DMS114 treated with DMSO at 0.1 percent for 48 hours (cell line): ENCODE results near the gene BRSK2.

ENCODE experiments used
- DNase-seq: peaks from one replicate; lab custom pipeline; 2025; ENCODE audit not compliant: unreplicated experiment; lab: John Stamatoyannopoulos, UW

The BRSK2 gene

DNA sequence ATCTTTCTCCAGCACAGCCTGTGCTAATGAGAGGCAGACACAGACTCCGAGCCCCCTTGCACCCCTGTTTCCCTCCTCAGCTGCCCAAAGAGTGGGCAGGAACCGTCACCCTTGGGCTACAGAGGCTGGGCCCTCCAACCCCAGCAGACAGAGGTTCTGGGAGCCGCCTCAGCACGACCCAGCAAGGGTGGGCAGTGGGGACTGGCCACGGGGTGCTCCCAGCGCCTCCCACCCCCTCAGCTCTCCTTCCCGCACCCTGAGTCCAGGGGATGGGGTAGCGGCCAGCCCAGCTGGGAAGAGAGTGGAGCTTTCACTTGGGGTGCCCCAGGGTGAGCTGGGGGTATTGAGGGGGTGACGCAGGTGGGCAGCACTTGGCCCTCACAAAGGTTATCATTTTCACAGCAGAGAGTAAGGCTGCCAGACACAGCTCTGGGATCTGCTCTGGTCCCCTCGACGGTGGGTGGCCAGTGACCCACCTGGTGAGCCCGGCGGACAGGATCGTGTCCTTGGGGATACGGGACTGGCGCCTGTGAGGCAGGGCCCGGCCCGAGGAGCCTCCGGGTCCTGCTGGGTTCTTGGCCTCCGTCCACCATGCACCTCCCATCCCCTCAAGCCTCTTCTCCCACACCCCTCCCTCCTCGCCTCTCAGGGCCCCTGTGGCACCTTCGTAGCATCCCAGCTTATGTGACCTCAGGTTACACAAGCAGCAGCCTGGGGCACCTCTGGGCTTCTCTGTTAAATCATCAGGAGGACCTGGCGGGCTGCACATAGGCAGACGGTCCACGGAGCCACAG, 14.4 kb upstream of the BRSK2 start:
- no peak for DNase-seq

DNA sequence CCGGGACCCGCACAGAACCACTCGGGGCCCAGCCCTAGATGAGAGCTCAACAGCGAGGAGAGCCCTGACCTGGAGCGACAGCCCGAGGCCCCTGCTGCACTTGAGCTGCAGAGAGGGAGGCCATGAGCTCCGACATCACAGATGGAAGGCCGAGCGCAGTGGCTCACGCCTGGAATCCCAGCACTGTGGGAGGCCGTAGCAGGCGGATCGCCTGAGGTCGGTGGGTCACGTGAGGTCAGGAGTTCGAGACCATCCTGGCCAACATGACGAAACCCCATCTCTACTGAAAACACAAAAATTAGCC, 13.8 kb upstream of the BRSK2 start:
- DNase-seq, result no peak

GRCh38 chr11:1377231-1377780, 12.4 kb upstream of the BRSK2 start:
- DNase-seq, result no peak

DNA sequence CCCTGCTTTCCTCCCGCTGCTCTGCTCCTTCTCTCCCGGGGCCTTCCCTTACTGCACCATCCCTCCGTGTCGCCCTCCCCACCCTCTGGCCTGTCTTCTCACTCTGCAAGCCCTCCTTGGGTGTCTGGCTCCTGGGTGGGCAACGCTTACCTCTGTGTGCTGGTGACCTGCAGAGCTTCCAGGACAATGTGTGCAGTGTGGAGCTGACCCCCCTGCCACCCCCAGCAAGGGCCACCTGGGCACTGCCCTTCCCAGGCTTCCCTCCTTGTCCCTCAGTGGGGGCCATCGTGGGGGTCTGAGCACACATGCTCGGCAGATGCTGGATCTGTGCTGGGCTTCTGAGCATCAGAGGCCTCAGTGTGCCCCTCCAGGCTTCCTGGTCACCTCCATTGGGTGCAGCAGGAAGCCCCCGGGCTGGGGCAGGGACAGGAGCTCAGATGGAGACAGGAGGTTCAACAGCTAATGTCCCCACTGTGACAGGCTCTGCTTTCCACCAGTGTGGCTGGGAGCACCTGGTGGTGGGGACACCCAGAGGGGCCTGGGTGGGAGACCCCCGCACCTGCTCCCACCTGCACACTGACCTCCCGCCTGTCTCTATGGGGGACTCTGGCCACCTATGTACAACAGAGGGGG, 7.8 kb upstream of the BRSK2 start:
- DNase-seq, result no peak

GRCh38 chr11:1382429-1382828, 7.3 kb upstream of the BRSK2 start:
- no peak for DNase-seq

GRCh38 chr11:1382831-1383607, 6.7 kb upstream of the BRSK2 start:
- DNase-seq, result peak; percentile 3

GRCh38 chr11:1384199-1384970, 5.3 kb upstream of the BRSK2 start:
- no peak for DNase-seq

GRCh38 chr11:1387521-1387920, 2.2 kb upstream of the BRSK2 start:
- no peak for DNase-seq

- no peak for DNase-seq
Observed at GRCh38 chr11:1387961-1388762, 1.6 kb upstream of the BRSK2 start.

GRCh38 chr11:1388763-1389102, 1.0 kb upstream of the BRSK2 start:
- no peak for DNase-seq

DNA sequence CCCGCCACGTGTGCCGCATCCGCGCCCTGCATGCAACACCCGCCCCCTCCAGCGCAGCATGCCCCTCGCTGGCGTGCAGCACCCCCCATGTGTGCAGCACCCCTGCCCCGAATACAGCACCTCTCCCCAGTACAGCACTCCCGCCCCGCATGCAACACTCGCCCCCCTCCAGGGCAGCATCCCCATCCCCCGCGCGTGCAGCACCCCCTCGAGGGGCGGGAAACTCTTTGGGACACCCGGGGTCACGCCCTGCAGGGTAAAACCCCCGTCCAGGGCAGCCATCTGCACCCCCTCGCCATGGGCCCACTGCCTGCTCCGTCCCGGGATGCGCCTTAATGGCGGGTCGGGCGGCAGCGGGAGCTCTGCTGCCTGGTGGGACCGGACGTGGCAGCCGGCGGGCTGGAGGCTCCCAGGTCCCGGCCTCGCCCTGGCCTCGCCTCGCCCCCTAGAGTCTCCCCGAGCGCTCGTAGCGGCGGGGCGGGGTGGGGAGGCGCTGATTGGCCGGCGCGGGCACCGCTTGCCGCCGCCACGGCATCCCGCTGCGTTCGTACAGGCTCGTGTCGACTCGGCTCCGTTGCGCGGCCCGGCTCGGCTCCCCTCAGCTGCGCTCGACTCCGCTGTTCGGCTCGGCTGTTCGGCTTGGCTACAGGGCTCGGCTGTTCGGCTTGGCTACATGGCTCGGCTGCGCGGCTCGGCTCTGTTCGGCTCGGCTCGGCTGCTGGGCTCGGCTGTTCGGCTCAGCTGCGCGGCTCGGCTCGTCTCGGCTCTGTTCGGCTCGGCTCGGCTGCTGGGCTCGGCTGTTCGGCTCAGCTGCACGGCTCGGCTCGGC, 417 bp upstream of the BRSK2 start:
- peak; percentile 80 for DNase-seq

DNA sequence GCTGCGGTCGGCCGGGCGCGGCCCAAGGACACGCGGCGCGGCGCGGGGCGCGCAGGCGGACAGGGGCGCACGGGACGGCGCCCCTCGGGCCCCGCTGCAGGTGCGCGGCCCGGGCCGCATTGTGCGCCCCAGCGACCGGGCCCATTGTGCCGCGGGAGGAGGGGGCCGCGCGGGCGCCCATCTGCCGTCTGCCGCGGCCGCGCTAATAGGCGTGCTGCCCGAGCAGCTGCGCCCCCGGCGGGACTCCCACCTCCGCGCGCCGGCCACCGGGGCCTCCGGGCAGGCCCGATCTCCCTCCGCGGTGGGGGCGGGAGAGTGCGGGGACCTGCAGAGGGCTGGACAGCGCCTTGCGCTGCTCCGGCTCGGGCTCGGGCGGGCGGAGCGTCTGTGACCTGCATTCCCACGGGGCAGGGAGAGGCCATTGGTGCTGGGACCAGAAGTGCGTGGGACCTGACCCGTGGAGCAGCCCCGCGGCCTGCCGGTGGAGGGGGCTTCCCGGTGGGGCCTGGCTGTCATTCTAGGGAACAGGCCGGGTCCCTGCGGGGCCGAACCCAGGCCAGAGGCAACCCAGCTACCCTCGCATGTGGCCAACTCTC, 933 bp downstream of the BRSK2 start:
- DNase-seq, result no peak

- DNase-seq, result no peak
Observed at GRCh38 chr11:1391165-1392075, 1.7 kb downstream of the BRSK2 start.

DNA sequence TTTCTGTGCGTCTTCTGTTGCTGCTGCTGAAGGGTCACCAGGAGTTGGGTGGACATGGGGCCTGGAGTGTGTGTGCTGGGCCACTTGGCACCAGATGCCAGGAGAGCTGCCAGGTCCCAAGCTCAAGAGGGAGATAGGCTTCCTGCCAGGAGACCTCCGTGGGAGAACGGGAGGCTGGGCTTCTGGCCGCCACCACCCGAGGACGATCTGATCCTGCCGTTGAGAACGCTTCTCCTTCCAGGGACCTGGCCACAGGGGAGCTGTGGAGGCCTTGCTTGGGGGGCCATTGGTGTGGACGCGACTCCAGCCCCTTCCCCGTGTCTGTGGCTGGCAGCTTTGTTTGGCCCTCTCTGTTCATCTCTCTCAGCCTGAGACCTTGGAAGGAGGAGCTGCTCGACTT, 2.4 kb downstream of the BRSK2 start:
- no peak for DNase-seq

DNA sequence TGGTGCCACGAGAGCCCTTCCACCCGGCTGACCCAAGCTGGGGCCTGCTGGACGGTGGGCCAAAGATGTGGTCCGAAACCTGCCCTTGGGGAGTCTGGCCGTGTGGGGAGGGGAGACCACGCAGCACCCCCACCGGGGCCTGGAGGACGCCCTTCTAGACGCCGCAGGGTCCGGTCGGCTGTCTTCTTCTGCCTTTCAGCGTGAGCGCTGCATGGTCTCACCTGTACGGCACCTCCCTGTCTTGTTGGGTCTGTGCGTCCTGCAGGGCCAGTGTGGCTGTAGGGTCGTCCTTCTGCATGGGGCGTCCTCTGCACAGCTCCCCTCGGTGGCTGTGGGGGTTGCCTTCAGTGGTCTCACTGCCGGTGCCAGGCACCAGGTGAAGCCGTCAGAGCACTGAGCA, 2.8 kb downstream of the BRSK2 start:
- no peak for DNase-seq

DNA sequence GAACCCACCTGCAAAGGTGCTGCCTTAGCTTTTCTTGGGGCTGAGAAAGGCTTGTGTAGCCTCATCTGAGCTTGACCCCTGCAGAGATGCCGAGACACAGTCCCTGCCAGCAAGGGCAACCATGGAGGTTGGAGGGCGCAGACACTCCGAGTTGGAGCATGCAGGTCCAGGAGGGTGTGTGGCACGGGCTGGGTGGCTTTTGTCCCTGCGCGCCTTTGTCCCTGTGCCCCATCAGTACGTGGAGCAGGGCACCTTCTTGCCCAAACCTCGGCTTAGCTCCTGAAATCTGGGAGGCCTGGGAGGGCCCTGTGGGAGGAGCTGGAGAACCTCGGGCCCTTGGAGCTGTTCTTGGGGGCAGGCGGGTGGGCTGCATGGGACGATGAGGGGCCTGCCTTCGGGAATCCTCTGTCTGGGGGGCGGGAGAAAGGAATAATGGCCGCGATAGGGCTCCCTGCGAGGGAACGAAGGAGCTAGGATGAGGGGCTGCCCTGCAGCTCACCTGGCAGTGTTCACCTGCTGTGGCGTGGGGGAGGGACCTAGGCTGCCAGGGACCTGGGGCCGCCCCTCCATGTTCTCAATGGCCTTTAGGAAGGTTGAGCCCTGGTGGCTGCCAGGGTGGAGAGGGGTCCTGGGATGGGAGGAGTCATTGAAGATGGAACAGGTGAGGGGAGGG, 3.4 kb downstream of the BRSK2 start:
- no peak for DNase-seq

- no peak for DNase-seq
Observed at GRCh38 chr11:1394936-1395772, 5.4 kb downstream of the BRSK2 start.
